Activated CD8-positive, alpha-beta memory T cell treated with anti-CD3 and anti-CD28 coated beads, Interleukin-2, amount 50 U/mL, for 1 hour (primary cell): ENCODE results near the gene ZC3HAV1.
"Not testable (repeated sequence)": the region's sequence is repeated elsewhere in the genome, so short reads cannot be mapped to it uniquely, and the experiment has no call there.

Experiments used
- DNase-seq: peaks from one replicate; pipeline ENCODE4 v3.0.0-alpha.2; 2020; ENCODE audit errors: extremely low read depth

ZC3HAV1 gene

DNA sequence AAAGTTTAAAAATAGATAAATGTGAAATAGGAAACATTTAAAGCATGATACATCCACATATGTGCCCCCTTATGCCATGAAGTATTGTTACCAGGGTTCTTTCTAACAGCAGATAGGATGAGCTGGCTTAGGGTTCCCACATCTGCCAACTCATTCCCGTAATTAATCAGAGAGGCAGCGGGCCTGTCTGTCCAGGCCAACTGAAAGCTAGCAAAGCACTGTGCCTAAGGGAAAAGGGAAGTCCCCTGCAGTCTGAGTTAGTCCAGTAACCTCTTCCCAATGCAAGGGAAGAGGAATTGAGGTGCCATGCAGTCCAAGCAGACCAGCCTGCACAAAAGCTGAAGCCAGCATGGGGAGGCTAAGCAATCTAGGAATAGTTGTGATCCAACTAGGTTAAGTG lies 55.4 kb downstream of the ZC3HAV1 start:
- no peak for DNase-seq

DNA sequence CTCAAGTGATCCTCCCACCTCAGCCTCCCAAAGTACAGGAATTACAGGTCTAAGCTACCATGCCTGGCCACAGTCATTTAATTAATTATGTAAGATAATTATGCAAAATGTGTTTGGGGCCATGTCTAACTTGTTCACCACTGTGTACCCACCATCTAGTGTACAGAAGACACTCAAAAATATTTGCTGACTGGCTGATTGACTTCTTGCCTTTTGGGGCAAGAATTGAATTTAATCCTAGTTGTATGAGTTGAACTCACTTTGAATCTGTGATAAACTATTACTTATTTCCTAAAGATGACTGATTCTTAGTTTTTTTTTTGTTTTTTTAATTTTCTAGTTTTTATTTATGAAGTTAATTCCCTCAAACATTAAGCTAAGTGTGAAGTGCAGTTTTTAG lies 57.9 kb downstream of the ZC3HAV1 start:
- no peak for DNase-seq

DNA sequence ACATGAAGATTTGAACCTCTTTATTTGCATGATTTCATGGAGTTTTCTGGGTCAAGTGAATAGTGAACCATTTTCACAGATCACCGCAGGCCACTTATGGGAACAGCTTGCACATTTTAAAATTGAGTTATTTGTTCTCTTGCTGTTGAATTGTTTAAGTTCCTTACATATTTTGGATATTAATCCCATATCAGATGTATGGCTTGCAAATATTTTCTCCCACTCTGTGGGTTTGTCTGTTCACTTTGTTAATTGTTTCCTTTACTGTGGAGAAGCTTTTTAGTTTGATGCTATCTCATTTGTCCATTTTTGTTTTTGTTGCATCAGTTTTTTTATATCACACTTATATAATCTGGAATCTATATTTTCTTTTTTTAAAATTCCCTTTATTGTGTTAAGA lies 59.6 kb downstream of the ZC3HAV1 start:
- no peak for DNase-seq

DNA sequence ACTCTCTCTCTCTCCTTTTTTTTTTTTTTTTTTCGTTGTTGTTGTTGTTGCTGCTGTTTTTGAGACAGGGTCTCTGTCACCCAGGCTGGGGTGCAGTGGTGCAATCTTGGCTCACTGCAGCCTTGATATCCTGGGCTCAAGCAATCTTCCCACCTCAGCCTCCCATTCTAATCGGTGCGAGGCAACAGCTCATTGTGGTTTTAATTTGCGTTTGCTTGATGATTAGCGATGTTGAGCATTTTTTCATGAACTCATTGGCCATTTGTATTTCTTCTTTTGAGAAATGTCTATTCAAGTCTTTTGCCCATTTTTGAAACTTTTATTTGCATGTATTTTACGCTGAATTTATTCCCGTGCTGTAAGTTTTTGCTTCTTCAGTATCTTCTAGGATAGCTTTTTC lies 60.4 kb downstream of the ZC3HAV1 start:
- DNase-seq, result no peak

DNA sequence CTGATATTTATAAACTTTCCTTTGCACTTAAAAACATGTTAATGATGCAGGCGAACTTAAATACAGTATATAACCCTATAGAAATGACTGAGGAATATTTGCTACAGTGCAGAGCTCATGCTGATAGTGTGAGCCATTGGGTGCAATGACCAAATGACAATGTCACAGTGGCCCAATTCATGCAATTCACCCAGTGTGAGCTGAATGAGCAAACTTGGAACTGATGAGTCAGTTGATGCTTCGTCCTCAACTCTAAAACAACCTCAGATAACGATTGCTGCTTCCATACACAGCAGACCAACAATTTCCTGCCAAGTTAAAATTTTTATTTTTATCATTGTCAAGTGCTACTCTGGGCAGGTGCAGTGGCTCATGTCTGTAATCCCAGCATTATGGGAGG lies 61.5 kb downstream of the ZC3HAV1 start:
- DNase-seq, result no peak

DNA sequence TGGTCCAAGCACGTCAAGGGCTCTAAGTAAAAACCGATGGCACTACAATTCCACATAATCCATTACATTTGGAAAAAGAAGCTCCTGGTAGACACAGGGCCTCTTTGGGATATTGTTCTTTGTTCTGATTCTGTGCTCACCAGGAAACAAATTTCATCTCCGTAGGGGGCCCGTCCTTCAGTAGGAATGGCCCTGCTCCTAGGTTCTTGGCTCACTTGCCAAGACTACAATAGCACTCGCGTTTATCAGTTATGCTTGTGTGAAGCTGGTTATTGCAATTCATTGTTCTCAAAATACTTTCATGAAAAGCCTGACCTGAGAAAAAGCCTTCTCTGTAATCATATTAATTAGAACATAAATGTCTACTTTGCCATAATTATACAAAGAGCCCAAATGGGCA lies 63.4 kb downstream of the ZC3HAV1 start:
- no peak for DNase-seq

DNA sequence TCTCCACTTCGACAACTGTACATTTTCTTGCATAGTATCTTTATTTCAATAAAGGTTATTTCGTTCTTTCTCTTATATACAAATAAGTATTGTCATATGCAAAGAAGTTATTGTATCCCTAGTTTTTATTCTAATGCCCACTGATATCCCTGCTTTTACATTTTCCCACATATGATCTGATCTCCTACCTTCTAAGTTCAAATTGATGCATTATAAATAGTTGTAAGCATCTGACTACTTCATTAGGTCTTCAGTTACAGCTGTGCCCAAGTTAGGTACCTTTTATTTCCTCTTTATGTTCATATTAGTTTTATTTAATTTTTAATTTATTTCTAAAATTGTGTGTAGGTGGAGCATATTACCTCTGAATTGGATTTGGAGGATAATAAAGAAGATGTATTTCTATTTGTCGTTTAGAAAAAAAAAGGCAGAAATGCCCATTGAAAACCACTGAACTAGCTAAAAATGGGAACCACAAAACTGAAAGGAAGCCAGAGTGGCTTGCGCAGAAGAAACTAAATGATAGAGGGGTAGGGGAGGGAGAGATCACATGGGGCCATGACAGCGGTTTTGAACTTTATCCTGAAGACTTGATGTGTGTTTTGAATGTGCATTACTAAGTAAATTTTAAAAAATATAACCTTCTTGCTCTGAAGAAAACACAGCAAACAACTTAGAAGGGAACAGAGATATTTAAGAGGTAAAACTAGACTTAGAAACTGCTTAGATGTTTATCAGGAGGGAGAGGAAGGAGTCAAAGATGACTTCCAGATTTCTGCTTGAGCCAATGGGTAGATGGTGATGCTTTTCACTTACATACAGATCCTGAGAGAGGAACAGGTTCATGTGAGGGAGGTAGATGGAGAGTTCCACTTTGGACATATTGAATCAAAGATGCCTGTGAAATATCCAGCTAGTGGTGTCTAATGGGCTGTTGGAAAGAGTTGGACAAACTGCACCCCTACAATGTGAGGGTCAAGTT lies 64.4 kb downstream of the ZC3HAV1 start:
- DNase-seq, result no peak

DNA sequence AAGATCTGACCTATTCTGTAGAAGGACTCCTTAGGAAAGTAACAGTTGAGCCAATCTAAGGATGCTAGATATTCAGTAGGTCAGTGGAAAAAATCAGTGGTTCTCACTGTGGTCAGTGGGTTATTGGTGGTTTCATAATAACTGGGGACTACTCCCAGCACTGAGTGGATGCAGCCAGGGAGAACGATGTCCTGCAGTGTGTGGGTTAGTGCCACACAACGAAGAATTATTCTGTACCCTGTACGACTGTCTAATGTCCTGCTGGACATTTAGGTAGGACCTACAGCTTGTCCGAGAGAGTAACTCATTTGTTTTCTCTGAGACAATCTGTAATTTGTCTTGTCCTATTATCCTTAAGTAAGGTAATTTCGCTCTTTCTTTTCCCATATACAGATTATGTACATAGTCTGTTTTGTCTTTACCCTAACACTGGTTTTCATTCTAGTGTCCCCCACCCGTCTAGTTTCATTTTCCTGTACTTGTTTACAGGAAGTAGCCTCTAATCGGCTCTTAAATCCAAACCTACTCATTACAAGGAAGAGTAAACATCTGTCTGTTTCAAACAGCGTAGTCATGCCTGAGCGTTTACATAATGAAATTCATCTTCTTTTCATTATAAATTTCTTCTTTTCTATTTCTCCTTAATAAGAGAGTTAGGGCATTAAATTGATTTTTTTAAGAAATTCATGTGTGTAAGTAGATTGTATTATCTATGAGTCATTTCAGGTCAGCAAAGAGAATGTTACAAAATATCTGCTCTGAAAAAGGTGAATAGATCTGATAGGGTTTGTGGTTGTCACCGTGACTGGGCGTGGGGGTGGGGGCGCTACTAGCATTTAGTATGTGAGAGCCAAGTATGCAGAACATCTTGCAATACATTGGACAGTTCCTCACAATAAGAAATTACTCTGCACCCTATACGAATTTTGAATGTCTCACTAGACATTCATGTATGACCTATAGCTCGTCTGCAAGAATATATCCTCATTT lies 65.4 kb downstream of the ZC3HAV1 start:
- DNase-seq, result peak; percentile 51

DNA sequence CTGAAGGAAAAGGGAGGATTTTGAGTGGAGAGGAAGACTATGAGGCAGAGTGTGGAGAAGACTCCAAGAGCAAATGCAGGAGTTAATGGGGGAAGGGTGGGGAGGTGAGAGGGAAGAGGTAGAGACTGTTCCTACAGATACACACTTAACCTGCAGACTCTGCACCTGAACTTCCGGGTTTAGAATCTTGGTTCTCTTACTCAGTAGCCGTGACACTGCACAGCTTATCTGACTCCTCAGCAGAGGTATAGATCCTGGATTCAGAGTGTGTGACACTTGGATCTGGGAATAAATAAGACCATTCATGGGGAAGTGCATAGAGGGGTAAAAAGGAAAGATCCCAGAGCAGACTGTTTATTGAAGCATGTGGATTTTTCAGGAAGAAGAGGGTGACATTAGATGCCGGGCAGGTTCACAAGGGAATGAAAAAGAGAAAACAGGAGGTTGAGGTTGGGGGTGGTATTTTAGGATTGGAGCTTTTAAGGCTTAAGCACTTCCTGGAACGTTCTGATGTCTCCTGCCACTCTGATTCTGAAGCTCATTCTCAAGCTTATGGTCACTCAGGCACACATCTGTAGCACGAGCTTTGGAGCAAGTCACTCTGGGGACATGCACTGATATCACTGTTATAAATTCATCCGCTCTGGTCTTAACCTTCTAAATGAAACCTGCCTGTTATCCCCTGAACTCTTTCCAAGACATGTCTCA lies 68.0 kb downstream of the ZC3HAV1 start:
- no peak for DNase-seq

DNA sequence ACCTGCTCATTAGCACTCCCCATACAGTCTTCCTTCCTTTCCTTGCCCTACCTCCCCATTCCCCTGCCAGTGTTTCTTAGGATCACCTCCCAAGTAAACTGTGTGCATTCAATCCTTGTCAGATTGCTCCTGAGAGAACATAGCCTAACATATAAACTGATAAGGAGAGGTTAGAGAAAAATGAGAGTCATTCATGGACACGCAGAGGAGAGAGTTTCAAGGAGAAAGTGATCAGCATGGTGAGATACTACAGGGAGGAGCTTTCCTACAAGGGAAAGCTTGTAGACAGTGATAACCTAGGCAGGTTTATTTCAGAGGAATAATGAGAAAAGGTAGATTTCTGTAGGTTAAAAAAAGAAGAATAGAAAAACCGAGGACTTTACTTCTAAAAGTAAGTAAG lies 70.8 kb downstream of the ZC3HAV1 start:
- DNase-seq, result no peak

DNA sequence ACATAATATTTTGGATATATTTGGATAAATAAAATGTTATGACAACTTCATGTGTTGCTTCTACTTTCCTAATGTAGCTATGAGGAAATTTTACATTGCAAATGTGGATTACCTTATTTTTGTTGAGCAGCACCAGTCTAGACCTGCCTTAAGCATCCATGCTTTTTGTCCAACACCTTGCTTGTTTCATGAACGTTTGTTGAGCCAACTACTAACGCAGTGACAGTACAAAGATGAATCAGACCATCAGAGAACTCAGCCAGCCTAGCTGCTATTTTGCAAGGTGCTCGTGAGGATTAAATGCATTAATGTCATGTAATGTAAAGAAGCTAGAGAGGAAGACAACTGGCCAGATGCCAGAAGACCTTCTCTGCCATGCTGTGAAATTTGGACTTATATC lies 72.6 kb downstream of the ZC3HAV1 start:
- no peak for DNase-seq

DNA sequence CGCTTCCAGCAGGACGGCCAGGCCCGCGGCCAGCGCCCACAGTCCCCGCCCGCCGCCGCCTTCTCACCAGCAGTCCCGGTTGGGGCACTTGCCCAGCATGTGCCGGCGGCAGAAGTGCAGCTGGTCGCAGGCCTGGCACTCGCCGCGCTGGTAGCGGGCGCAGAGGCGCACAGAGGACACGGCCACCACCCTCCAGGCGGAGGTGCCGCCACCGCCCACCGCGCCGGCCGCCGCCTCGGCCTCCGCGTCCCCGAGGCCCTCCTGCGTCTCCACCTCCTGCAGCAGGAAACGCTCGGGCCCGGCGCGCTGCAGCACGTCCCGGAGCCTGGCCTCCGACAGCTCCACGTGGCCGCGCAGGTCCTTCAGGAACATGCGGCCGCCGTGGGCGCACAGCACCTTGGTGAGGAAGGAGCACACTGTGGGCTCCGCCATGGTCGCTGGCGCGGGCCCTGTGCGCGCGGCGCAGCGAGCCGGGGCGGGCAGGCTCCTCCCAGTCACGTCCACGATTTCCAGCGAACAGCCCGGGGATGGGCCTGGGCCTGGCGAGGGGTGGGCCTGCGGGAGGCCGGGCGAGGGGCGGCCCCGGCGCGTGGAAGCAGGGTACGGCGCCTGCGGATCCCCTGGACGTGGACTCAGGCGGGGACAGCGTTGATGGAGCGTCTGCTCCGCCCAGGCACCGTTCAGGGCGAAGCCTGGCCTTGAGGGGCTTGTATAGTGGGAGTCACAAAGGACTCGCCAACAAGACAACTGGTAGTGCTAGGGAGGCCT lies 73.8 kb downstream of the ZC3HAV1 start, which contains the start of gene ZC3HAV1L:
TSS of gene ZC3HAV1L (minus strand) at position 457 of the 768 bp plus-strand sequence. CDS start at position 432, 25 bp downstream.
- no peak for DNase-seq

DNA sequence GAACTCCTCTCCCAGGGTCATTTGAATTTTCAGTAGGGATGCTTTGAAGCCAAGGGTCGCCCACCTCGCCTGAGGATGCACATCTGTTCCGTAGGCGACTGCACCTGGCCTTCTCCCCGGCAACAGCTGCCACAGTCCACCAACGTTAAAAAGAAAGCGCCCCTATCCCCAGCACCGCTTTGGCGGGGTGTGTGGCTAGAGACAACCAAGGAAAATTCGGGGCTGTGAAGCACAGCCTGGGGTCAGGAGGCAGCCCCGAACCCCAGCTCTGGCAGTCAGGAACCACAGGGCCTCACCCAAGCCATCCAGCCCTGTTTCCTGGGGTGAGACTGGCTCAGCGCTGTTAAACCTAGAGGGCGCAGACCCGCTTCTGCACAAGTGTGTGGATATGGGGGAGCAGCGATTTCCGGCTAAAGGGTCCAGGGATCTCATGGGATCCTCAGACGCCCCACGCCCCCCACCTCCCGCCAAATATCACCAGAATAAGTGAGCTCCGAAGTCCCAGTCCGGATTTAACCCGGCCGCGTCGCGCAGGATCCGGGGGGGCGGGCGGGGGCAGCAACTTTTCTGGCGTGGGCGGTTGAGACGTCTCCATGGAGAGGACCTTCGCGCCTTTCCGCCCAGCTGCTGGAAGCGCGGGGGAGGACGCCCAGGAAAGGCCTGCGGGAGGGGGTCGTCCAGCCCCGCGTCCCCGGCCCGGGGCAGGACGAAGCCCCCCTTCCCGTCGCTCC lies 74.5 kb downstream of the ZC3HAV1 start:
- no peak for DNase-seq

DNA sequence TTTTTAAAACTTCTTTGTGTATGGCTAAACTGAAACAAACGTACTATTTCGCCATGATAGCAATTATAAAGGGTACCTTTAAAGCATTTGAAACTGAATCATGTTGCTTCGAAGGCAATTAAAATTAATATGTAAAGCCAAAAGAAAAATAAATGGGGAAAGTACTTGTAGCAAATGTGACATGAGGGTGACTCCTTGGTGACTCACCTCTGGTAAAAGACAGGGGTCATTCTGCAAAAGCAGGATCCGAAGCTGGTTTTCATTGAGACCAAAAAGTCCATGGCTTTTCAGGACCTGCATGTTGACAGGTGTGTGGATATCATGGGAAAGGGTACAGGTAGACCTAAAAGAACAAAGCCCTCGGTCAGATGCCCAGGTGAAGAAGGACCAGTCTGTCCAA lies 75.2 kb downstream of the ZC3HAV1 start:
- DNase-seq, result no peak

DNA sequence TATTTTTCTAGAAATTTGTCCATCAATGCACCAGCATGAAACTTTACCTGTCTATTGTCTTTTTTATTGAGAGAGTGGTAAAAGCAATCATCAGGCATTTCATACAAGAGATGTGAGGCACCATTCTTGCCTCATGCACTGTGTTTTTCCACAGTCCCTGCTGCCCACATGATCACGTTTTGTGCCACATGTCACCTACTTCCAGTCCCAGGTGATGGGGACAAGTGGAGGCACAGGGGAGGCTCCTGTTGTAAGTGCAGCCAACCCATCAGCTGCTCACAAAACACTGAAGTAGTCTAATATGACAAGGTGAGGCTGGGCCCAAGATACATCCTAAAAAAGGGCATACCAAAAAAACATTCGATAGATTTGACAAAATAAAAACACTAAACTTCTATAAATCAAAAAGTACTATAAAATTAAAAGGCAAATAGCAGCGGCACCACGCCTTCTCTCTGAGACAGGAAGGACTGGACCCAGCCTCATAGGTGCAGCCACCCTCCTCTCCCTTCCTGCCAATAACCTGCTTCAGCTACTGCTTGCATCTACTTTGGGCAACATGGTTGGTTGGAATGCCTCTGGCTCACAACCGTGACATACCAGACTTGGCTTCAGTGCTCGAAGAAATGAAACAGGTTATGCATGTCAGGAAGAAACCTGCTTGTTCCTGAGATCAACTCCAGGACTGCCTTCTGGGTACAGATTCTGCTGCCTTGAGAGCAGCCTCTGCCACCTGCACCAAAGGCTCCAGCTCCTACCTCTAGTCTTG lies 76.0 kb downstream of the ZC3HAV1 start:
- no peak for DNase-seq

DNA sequence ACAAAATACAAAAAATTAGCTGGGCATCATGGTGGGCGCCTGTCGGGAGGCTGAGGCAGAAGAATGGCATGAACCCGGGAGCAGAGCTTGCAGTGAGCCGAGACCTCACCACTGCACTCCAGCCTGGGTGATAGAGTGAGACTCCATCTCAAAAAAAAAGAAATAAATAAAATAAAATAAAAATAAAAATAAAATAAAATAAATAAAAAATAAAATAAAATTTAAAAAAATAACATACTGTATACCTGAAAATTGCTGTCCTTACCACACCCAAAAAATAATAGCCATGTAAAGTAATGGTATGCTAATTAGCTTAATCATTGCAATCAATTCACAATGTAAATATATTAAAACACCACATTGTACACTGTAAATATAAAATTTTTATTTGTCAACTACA lies 77.0 kb downstream of the ZC3HAV1 start:
- no peak for DNase-seq

DNA sequence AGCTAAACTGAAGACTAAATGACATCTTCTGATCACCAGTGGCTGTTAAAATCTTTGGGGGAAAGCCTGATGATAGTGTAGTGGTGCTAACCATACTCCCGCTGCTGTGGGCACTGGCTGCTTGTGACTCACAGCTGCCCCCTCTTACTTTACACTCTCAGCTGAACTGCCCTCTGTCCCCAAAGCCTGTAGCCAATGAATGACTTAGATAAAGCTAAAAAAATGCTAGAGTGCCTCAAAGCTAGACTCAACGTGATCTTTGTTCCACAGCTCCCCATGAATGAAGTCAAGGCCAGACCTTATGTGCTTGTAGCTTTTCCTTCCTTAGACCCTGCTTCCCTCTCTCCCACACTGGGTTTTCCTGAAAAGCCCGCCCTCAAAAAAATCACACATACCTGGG lies 80.2 kb downstream of the ZC3HAV1 start:
- DNase-seq, result no peak

DNA sequence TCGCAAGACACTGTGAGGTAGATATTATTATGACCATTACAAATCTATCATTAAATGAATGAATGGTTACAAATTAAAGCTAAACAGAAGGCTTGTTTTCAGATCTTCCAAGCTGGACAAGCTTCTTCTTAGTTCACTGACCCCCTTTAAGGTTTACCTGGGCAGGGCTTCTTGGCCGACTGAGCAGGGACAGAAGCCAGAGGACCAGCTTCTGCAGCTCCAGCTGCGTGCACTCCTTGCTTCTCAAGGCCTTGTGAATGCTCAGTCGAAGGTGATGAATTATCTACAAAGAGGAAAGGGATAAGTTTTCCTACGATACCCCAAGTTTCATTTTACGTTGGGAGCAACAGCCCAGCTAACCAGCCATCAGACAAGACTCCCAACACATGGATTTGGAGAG lies 83.0 kb downstream of the ZC3HAV1 start:
- no peak for DNase-seq

DNA sequence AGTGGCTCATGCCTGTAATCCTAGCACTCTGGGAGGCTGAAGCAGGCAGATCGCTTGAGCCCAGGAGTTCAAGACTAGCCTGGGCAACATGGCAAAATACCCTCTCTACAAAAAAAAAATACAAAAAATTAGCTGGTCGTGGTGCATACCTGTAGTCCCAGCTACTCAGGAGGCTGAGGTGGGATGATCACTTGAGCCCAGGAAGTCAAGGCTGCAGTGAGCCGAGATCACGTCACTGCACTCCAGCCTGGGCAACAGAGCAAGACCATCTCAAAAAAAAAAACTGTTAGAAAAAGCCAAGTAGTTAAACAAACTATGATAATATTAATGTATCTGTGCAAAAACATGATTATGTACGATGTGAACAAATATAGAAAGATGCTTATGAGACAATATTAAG lies 83.7 kb downstream of the ZC3HAV1 start:
- not testable (repeated sequence) for DNase-seq

DNA sequence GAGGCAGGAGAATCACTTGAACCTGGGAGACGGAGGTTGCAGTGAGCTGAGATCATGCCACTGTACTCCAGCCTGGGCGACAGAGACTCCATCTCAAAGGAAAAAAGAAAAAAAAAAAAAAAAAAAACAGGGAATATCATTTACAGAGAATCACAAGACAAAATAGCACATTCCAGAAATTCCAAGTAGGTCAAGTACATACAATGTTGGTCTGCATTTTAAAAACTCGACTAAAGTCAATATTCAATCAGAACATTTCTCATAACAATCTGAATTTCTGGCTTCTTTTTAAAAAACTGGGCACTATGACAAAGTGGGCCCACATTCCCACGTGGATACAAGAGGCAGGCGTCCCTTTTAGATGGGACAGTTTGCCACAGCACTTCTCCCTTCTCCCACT lies 86.4 kb downstream of the ZC3HAV1 start:
- DNase-seq, result no peak
